ENCODE results near the gene HAND2. TPM values are rescaled to one million over a fixed set of nuclear protein-coding genes. Genes with fewer than 3 reads are reported as not detected.
A peak's percentile ranks its signal among the peaks of the same experiment; 100 is the strongest.

Gene HAND2
- total RNA-seq, 6 experiments from 2014 or later: 0.35 to 3.7 (median 0.51) TPM

DNA sequence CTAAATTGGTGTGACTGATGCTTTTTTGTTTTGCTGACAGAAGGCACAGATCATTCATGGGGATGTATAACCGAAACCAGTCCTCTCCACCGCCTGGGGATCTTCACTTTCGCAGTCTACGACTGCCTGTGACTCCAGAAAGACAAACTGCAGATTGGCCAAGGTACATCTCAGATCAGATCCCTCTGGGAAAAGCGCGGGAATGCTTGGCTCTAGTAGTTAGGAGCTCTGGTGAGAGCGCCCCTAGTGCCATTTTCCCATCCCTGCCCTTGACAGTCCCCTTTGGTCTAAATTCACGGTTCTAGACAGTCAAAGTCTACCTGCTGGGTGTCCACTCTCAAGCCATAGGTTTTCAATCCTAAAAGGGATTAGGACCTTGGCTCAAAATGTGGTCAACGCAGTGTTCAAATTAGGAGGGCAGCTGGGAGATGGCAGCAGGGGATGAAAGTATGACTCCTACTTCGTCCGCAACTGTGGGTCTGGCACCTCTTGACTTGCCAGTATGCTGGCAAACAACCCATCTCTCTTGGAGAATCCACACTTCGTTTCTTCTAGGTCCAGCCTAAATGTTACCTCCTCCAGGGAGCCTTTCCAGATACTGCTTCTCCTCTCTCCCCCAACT, 6.9 kb upstream of the HAND2 start:
- Mint-ChIP-seq H3K4me1 (ENCODE audit: low read depth) (no peaks in the 10 kb centered on the region), H3K27ac (no peak overlapping the region), H3K9me3 (no peaks in the 10 kb centered on the region), H3K27me3 (ENCODE audit: insufficient read depth) (peaks cover 18% of the 10 kb centered on the region), H3K4me3 (no peak overlapping the region), H3K36me3 (ENCODE audit: low read depth) (no peaks in the 10 kb centered on the region)
- TF ChIP-seq, protein P1, sequence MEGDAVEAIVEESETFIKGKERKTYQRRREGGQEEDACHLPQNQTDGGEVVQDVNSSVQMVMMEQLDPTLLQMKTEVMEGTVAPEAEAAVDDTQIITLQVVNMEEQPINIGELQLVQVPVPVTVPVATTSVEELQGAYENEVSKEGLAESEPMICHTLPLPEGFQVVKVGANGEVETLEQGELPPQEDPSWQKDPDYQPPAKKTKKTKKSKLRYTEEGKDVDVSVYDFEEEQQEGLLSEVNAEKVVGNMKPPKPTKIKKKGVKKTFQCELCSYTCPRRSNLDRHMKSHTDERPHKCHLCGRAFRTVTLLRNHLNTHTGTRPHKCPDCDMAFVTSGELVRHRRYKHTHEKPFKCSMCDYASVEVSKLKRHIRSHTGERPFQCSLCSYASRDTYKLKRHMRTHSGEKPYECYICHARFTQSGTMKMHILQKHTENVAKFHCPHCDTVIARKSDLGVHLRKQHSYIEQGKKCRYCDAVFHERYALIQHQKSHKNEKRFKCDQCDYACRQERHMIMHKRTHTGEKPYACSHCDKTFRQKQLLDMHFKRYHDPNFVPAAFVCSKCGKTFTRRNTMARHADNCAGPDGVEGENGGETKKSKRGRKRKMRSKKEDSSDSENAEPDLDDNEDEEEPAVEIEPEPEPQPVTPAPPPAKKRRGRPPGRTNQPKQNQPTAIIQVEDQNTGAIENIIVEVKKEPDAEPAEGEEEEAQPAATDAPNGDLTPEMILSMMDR (IDR thresholded peaks at IDR 0.05): peak; percentile 21; the same call in 1 of the 2 replicates
- no peak for DNase-seq

DNA sequence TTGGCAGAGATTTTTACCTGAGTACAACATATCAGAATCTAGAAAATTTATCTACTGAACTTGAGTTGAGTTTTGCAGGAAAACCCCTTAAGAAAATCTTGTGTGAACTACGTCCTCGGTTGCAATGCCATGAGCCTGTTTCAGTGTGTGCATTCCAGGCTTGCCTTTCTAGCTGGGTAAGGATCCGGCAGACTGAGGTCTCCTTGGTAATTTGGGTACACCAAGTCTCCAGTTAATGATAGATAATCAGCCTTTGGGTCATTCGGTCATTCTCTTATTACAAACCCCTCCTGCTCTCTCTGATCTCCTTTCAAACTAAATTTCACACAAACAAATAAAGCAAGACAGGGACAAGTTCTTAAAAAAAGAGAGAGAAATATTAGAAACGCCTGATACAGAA, 5.9 kb upstream of the HAND2 start:
- Mint-ChIP-seq H3K27me3 (ENCODE audit: insufficient read depth) (peaks cover 20% of the 10 kb centered on the region), H3K4me3 (no peak overlapping the region)

DNA sequence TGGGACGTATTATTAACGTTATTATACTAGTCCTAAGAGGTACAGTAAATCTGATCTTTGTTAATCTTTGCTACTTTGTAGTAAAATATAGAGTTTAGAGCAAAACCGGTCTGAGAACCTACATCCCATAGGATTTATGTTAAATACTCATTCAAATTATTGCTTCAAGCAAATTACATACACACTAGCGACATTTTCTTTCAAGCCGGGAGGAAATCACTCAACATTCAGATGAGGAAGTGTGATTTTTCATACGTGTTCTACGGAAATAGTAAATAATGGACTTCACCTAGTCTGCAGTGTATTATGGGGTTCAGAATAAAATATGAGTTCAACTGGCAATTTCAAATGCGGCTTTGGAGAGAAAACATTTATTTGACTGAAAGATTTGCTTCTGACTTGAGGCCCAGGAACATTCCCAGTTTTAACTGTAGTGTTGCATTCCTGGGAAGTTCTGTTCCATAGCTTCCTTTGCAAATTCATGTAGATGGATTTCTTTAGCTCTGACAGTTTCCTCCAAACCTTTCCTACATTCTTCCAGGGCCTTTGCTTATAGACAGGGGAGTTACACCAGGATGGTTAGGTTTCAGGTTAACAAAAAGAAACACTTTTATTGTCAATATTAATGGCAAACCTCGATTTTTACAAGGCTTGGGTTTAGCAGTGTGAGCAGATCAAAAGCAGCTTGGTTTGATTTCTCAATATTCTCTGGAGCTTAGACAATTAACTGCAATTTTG, 5.3 kb upstream of the HAND2 start:
- TF ChIP-seq, protein P1 (IDR thresholded peaks at IDR 0.05): no peak
- no peak overlapping the region for H3K27ac Mint-ChIP-seq
- no peaks in the 10 kb centered on the region for H3K9me3 Mint-ChIP-seq
- no peak overlapping the region for H3K4me3 Mint-ChIP-seq
- H3K27me3 Mint-ChIP-seq (ENCODE audit: insufficient read depth): peaks cover 20% of the 10 kb centered on the region
- H3K4me1 Mint-ChIP-seq (ENCODE audit: low read depth): peaks cover under 1% of the 10 kb centered on the region; the same call in 1 of the 2 replicates
- no peak for DNase-seq
- H3K36me3 Mint-ChIP-seq (ENCODE audit: low read depth): no peaks in the 10 kb centered on the region

More for the DNA sequence above, 5.9 kb upstream of the HAND2 start:
- Mint-ChIP-seq H3K4me1 (ENCODE audit: low read depth) (no peaks in the 10 kb centered on the region), H3K36me3 (ENCODE audit: low read depth) (no peaks in the 10 kb centered on the region), H3K27ac (no peak overlapping the region), H3K9me3 (no peaks in the 10 kb centered on the region)
- DNase-seq: no peak
- TF ChIP-seq, protein P1 (IDR thresholded peaks at IDR 0.05): no peak

DNA sequence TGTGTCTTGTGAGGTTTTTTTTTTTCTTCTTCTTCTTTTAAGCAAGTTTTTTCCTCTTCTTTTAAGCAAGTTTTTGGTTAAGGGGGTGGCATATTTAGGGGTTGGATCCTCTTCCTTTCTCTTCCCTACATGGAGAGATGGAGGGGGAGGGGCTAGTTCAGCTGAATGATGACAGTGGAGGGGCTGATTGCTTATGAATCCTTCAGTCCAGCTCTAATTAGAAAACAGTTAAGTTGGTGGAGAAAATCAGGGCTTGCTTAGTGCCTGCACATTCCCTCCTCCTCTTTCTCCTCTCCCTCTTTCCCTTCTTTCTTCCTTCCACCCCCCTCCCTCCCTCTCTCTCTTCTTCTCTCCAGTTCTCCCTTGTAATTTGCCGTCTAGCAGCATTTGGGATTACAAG, 4.4 kb upstream of the HAND2 start:
- no peaks in the 10 kb centered on the region for H3K36me3 Mint-ChIP-seq (ENCODE audit: low read depth)
- TF ChIP-seq, protein P1 (IDR thresholded peaks at IDR 0.05): no peak
- peaks cover 25% of the 10 kb centered on the region for H3K27me3 Mint-ChIP-seq (ENCODE audit: insufficient read depth)
- no peak overlapping the region for H3K4me3 Mint-ChIP-seq
- no peak for DNase-seq
- H3K9me3 Mint-ChIP-seq: no peaks in the 10 kb centered on the region
- H3K27ac Mint-ChIP-seq: no peak overlapping the region
- H3K4me1 Mint-ChIP-seq (ENCODE audit: low read depth): peaks cover 9% of the 10 kb centered on the region

DNA sequence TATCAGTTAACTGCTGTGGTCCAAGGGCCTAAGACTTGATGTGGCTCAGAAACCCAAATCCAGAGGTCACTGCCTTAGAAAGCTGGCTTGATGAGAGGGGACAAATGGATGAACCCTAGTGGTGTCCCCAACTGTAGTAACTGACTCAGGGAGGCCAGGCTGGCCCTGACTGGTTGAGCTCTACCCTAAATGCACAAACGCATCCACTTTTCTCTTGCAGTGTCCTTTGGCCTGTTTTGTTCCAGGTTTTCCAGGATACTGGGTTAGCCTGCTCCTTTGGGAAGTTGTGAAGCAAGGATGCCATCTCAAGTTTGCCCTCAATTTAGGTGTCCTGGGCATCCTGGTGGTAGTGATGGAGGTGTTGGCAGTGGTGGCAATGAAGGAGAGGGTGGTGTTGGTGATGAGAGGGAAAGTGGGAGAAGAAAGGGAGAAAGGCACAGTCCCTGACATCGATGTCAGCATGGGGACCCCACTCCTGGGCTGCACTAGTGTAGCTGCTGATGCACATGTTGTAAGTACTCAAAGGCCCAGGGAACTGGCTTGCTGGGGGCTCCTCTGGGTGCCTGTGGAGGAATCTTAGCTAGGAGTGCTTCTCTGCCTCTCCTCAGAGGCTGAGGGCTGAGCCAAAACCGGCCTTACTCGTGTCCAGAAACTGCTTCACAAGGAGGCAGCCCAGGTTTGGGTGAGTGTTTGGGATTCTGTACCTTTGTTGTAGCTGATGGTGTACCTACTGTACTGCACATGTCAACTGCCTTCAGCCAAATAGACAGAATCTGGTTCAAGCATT, 2.9 kb upstream of the HAND2 start:
- Mint-ChIP-seq H3K36me3 (ENCODE audit: low read depth) (no peaks in the 10 kb centered on the region), H3K4me1 (ENCODE audit: low read depth) (peaks cover 9% of the 10 kb centered on the region), H3K27me3 (ENCODE audit: insufficient read depth) (peaks cover 17% of the 10 kb centered on the region), H3K9me3 (no peaks in the 10 kb centered on the region), H3K27ac (no peak overlapping the region), H3K4me3 (no peak overlapping the region)
- no peak for DNase-seq
- TF ChIP-seq, protein P1 (IDR thresholded peaks at IDR 0.05): no peak
